HL-60/S4 (cell line): ENCODE data around the gene PADI4.

Source experiments
- in situ Hi-C: fragments of 300-500 bp; cut with MboI; formaldehyde crosslinking; loops from 2 replicates; pipeline ENCODE4 v1.14.3; 2022; ENCODE audit warnings: low sequenced_read_pairs

The PADI4 gene, protein sequence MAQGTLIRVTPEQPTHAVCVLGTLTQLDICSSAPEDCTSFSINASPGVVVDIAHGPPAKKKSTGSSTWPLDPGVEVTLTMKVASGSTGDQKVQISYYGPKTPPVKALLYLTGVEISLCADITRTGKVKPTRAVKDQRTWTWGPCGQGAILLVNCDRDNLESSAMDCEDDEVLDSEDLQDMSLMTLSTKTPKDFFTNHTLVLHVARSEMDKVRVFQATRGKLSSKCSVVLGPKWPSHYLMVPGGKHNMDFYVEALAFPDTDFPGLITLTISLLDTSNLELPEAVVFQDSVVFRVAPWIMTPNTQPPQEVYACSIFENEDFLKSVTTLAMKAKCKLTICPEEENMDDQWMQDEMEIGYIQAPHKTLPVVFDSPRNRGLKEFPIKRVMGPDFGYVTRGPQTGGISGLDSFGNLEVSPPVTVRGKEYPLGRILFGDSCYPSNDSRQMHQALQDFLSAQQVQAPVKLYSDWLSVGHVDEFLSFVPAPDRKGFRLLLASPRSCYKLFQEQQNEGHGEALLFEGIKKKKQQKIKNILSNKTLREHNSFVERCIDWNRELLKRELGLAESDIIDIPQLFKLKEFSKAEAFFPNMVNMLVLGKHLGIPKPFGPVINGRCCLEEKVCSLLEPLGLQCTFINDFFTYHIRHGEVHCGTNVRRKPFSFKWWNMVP

DNA sequence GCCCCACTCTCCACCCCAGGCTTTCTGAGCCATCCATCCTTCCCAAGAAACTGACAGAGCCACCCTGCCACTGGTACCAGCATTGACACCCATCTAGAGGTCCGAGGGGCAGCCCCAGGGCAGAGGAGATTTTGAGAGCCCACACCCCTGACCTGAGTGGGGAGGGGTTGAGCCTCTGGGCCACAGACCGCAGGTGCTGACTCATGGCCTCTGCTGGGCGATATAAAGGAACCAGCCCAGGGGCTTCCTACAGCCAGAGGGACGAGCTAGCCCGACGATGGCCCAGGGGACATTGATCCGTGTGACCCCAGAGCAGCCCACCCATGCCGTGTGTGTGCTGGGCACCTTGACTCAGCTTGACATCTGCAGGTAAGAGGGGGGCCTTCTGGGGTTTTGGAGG lies at the start of gene PADI4:
PADI4 (plus strand) TSS at position 252 of the 400 bp plus-strand sequence; CDS start at position 278, 26 bp downstream.
- in situ Hi-C loops = no loop called here

DNA sequence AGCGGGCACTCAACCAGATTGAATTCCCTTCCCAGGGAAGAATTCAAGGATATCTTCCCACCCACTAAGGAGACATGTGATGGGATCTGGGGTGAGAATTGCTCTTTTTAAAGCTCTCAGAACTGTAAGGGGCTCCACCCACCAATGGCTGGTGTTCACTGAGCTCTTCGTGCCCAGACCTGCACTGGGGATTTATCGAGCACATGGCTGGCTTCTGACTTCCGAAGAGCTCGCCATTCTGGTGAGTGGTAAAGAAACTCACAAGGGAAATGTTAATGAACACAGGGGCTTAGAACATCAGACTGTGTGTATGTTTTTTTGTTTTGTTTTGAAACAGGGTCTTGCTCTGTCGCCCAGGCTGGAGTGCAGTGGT lies 49.3 kb upstream of the PADI4 start:
- in situ Hi-C loops = no loop called here

DNA sequence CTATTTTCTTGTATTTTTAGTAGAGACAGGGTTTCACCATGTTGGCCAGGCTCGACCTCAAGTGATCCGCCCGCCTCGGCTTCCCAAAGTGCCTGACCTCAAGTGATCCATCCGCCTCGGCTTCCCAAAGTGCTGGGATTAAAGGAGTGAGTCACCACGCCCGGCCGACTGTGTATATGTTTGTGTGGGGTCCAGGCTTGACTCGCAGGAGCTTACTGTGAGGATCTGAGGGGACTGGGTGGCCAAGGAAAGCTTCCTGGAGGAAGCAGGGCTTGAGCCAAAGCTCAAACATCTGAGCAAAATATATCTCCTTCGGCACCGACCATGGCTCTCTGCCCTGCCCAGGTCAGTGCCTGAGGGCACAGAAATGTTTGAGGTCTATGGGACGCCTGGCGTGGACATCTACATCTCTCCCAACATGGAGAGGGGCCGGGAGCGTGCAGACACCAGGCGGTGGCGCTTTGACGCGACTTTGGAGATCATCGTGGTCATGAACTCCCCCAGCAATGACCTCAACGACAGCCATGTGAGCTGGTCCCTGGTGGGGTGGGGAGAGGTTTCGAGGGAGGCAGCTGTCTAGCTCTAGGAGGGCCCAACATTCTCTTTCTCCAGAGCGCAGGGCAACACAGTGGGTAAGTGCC lies 48.6 kb upstream of the PADI4 start:
- in situ Hi-C loops = no loop called here

DNA sequence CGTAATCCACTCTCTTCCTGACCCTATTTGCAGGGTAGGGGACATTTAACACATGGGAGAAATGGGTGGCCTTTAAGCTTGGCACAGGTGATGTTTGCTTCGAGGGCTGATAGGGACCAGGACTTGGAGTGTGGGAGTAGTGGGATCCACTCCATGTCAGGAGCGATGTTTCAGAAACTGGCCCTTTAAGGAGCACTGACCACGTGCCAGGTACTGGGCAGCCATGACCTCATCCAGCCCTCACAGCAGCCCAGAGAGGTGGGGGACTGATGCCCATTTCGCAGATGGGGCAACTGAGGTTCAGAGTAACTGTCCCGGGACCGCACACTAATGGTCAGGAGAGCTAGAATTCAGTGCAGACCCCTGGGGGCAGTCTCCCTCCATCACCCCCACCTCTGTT lies 47.7 kb upstream of the PADI4 start:
- in situ Hi-C loops = no loop called here

DNA sequence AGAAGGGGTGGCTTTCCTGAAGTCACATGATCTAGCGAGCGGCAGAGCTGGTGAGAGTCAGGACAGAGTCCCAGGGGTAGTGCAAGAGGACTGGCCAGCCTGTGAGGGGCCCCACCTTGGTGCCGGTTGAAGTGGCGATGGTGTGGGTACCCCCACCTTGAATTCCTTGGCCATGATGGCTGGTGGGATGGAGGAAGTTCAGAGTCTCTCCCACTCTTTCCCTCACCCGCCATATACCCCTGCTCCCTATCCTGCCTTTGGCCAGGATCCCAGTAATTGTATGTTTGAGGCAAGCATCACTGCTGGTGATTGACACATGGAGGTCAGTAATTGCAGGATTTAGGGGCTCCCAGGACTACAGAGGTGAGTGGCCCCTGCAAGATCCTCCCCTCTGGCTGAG lies 47.3 kb upstream of the PADI4 start:
- in situ Hi-C loops = no loop called here

DNA sequence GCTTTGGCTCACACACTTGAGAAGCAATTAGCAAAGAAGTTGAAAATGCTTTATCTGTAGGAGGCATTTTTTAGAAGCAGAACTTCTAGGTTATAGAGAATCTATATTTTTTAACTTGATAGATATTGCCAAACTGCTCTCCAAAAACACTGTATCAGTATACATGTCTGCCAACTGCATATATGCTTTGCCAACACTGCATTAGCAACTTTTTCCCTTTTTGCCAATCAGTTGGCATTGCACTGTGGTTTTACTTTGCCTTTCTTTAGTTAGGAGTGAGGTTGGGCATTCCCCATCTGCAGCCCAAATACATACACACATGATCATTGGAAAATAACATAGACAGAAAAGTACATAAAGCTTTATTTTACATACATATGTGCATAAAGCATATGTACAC lies 44.1 kb upstream of the PADI4 start:
- in situ Hi-C loops = no loop called here

DNA sequence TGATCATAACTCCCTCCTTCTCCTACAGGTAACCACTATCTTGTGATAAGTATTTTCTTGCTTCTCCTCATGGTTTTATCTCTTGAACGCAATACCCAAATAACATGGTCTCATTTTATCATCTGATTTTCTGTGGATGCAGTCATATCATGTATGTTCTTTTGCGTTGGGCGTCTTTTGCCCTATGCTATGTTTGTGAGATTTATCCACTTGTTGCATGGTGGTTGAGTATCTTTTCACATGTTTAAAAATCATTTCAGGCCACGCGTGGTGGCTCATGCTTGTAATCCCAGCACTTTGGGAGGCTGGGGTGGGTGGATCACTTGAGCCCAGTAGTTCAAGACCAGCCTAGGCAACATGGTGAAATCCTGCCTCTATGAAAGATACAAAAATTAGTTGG lies 43.5 kb upstream of the PADI4 start:
- in situ Hi-C loops = no loop called here

DNA sequence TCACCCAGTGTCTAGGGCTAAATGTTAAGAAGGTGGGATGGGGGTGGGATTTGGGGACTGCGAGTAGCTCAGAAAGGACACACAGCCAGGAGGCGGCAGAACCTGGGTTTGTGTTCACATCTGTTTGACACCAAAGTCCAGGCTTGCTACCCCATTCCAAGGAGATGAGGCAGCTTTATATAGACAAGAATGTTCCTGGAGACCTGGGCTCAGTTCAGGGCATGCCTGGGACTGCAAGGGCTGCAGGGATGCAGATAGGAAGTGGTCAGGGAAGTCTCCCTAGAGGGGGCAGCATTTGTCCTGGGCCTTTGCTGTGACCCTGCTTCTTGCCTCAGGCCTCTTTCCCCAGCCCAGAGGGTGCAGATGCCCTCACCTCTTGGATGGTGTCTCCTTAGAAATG lies 42.8 kb upstream of the PADI4 start:
- in situ Hi-C loops = no loop called here

DNA sequence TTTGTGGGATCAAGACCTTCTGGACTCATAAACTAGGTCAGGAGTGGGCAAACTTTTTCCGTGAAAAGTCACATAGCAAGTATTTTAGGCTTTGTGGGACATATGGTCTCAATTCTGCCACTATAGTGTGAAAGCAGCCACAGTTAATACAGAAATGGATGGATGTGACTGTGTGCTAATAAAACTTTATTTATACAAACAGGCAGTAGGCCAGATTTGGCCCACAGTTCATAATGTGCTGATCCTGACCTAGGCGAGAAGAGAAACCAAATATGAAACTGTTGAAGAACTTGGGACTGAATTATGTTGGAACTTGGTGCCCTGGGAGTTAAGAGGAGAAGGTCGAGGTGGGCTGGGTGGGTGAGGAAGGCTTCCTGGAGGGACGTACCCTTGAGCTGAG lies 42.0 kb upstream of the PADI4 start:
- in situ Hi-C loops = no loop called here

DNA sequence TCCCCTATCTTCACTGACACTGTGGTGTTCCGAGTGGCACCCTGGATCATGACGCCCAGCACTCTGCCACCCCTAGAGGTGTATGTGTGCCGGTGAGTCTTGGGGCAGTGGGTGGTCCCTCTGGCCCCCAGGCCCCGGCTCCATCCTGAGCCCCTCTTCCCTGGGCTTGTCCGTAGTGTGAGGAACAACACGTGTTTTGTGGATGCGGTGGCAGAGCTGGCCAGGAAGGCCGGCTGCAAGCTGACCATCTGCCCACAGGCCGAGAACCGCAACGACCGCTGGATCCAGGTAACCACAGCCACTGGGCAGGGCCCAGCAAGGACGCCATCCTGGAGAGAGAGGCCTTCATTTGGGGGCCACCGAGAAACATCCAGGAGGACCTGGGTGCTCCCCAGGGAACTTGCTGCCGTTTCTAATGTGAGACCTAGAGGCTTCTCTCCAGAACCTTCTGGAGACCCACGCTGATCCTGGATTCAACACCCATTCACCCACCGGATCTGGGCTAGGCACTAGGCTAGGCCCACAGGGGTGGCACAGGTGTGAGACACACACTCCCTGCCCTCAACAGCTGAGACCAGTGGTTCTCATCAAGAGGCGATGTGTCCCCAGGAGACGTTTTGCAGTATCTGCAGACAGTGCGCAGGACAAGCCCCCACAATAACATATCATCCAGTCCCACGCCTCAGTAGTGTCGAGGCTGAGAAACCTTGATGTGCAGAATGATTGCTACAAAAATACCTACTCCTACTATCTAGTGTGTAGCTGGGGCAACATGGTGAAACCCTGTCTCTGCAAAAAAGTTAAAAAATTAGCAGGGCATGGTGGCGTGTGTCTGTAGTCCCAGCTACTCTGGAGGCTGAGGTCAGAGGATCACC lies 36.9 kb upstream of the PADI4 start:
- in situ Hi-C loops = no loop called here

DNA sequence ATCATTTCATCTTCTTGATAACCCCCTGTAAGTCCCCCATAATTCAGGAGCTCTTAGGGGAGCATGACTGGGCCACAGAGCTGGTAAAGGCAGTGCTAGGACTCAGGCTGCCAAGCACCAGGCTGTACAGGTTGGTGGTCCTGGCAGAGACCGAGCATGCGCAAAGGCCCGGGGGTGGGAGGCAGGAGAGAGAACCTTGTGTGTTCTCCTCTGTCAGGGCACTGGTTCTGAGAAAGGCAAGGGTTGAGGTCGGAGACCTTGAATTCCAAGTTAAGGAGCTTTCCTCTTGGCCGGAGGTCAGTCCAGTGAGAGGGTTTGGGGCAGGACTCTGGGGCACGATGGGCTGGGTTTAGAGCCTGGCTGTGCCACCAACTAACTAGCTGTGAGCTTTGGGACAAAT lies 35.9 kb upstream of the PADI4 start:
- in situ Hi-C loops = no loop called here

DNA sequence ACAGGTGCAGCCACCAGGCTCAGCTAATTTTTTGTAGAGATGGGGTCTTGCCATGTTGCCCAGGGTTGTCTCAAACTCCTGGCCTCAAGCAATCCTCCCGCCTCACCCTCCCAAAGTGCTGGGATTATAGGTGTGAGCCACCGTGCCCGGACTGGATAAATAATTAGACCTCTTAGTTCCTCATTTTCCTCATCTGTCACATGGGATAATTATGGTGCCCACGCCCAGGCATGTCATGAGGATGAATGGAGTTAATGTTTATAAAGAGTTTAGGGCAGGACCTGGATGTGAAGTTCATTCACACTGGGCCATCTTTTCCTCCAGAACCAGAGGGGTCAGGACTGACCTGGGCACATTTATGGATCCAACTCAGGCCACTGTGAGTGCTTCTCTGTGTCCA lies 35.4 kb upstream of the PADI4 start:
- in situ Hi-C loops = no loop called here

DNA sequence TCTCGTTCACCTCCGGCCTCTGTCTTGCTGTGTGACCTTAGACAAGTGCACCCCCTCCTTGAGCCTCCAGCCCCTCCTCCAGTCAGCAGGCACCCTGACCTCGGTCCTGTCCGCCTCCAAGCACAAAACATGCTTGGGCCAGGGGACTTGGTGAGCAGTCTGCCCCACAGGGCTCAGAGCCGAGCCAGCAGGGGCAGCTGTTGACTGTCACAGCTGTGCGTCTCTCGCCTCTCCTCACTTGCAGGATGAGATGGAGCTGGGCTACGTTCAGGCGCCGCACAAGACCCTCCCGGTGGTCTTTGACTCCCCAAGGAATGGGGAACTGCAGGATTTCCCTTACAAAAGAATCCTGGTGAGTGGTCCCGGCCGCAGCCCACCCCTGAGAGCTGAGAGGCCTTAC lies 34.9 kb upstream of the PADI4 start:
- in situ Hi-C loops = no loop called here

DNA sequence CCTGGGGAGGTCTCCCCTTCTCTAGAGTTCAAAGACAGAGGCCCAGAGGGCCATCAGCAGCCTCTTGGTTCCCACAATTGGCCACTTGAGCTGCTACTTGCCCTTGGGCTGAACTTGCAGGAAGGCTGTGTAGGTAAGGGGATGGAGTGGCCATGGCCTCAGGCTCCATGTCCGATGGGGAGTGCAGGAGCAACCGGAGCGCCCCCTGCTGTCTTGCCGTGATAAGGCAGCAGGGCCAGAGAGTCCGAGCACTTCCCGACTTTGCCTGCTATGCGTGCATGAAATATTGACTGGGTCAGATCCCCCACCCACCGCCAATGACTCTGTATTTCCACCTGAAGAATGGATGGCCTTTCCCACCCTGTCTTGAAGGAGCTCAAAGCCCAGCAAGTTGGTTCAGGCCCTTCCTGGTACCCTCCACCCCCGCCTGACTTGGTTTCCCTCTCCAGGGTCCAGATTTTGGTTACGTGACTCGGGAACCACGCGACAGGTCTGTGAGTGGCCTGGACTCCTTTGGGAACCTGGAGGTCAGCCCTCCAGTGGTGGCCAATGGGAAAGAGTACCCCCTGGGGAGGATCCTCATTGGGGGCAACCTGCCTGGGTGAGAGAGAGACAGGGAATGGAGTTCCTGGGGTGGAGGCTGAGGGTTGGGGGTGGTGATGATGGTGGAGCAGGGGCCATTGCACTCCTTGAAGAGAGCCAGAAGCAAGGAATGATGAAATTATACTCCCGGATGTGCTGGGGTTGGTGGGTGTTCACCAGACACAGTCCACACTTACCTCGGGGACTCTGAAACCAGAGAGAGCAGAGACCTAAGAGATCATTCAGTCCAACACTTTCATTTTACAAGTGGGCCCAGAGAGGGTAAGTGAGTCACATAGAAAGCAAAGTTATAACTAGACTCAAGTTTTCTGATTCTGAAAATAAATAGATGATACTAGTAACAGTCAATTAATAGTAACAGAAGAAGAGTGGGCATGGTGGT lies 33.5 kb upstream of the PADI4 start:
- in situ Hi-C loops = no loop called here

DNA sequence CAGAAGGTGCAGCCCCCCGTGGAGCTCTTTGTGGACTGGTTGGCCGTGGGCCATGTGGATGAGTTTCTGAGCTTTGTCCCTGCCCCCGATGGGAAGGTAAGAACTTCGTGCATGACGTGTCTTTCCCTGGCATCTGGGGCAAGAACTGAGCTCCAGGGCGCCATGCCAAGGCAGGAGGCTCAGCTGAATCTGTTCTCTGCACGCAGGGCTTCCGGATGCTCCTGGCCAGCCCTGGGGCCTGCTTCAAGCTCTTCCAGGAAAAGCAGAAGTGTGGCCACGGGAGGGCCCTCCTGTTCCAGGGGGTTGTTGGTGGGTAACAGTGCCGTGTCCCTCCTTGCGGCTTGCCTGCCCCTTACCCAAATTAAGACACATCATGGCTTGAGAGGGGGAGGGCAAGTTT lies 31.4 kb upstream of the PADI4 start:
- in situ Hi-C loops = no loop called here

DNA sequence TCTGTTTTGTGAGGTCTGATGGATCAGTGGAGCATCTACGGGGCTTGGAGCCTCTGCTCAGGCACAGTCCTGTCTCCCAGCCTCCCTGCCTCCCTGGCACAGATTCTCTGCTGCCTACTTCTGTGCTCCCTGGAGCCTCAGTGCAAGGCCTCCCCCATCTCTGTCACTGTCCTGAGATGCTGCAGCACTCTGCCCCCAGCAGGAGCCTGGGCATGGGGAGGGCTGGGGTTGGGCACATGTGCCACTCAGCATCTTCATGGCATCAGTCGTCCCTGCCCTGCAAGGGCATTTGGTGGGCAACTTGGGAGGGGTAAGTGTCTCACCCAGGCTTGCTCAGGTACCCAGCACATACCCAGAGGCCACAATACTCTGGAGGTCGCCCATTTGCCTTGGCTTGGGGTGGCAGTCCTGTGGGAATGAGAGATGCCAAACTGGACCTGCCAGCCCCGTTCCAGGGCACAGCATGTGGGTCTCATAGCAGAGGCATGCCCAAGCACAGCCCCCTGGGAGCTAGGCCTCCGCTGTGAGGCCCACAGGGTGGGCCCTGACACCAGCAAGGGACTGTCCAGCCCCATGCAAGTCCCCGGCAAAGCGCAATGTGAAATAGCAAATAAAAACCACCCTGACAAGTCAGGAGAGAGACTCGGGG lies 30.4 kb upstream of the PADI4 start:
- in situ Hi-C loops = no loop called here

DNA sequence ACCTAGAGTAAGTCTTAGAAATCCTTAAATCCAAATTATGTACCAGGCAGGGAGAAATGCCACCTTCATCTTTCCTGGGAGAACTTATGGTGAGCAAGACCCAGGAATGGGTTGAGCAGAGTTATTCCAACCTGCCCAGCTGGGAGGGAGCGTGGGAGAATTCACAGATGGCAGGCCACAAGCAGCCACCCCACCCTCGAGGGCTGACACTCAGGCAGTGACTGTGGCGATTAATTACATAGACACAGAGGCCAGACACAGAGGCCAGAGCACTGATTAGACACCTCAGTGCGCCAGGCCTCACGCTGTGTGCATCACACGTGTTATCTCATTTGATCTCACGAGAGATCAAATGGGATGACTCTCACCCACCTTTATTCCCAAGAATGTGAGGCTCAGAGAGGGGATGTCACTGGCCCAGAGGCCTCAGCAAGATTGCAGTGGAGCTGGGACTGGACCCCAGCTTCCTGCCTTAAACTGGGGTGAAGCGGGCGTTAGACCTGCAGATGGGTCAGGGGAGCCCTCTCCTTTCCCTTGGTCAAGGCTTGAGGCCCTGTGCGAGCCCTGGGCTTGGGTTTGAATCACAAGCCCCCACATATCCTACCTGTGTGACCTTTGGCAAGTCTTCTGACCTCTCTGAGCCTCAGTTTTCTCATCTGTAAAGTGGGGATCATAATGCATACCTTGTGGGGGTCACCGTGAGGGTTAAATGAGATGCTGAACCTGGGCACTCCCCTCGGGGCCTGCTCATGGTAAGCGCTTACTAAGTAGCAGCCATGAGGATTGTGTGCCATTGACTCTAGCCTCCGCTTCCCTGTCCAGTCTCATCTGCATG lies 28.8 kb upstream of the PADI4 start:
- in situ Hi-C loops = no loop called here

DNA sequence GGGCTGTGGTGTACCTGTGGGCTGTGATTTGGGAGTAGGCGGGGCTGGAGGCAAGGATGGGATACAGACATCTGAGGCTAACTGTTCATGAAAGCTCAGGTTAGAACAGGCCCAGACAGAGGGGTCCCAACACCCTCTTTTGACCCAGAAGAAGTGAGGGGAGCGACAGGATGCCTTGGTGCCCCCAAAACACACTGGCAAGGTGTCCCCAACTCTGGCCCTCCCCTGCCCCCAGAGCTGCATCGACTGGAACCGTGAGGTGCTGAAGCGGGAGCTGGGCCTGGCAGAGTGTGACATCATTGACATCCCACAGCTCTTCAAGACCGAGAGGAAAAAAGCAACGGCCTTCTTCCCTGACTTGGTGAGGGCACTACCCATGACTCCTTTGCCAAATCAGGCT lies 27.6 kb upstream of the PADI4 start:
- in situ Hi-C loops = no loop called here

DNA sequence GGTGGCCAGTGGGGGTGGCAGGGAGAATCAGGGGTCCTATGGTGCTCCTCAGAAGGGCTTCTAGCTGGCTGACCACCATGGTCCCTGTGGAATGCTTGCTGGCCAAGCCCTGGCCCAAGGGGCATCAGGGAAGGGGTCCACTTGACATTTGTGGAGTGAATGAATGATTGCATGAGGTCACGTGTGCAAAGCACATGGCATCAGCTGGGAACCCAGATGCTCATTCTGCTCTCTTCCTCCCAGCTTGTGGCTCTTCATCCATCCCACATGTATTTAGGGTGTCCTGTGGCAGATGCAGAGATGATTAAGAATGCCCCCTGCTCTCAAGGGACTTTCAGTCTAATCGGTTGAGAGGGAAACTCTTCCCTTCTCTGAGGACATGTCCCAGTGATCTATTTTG lies 27.1 kb upstream of the PADI4 start:
- in situ Hi-C loops = no loop called here
